IMR-90 (cell line): ENCODE measurements around the gene DCAF15.

Source experiments
- BHLHE40 ChIP-seq: fragments of 150-350 bp; IDR thresholded peaks from 2 replicates; pipeline ENCODE4 v1.6.1; 2016; ENCODE audit warnings: mild to moderate bottlenecking, low read depth, low read length
- CEBPB ChIP-seq: IDR thresholded peaks from 2 replicates; pipeline ENCODE4 v1.6.1; 2012; ENCODE audit warnings: low read depth, low read length, improper control_type of control experiment
- CHD1 ChIP-seq: IDR thresholded peaks from 2 replicates; pipeline ENCODE4 v1.6.1; 2012; ENCODE audit warnings: low read depth, low read length, improper control_type of control experiment
- CTCF ChIP-seq: conservative IDR thresholded peaks from 2 replicates; pipeline ENCODE4 v1.5.1; 2012; ENCODE audit warnings: mild to moderate bottlenecking, low read depth, low read length, improper control_type of control experiment
- ELK1 ChIP-seq: fragments of 150-350 bp; IDR thresholded peaks from 2 replicates; pipeline ENCODE4 v1.6.1; 2016; ENCODE audit warnings: low read depth, mild to moderate bottlenecking, low read length, moderate library complexity, borderline replicate concordance
- MAFK ChIP-seq: IDR thresholded peaks from 2 replicates; pipeline ENCODE4 v1.6.1; 2012; ENCODE audit warnings: low read depth, low read length, improper control_type of control experiment
- MAZ ChIP-seq: IDR thresholded peaks from 2 replicates; pipeline ENCODE4 v1.6.1; 2012; ENCODE audit warnings: low read depth, mild to moderate bottlenecking, low read length, improper control_type of control experiment, moderate library complexity, borderline replicate concordance
- MXI1 ChIP-seq: IDR thresholded peaks from 2 replicates; pipeline ENCODE4 v1.6.1; 2012; ENCODE audit warnings: low read depth, mild to moderate bottlenecking, low read length, moderate library complexity, borderline replicate concordance
- POLR2A ChIP-seq: IDR thresholded peaks from 2 replicates; pipeline ENCODE4 v1.6.1; 2012; ENCODE audit warnings: mild to moderate bottlenecking, low read depth, low read length
- RAD21 ChIP-seq: IDR thresholded peaks from 2 replicates; pipeline ENCODE4 v1.6.1; 2012; ENCODE audit warnings: low read length, improper control_type of control experiment
- RCOR1 ChIP-seq: IDR thresholded peaks from 2 replicates; pipeline ENCODE4 v1.6.1; 2012; ENCODE audit warnings: mild to moderate bottlenecking, low read length, improper control_type of control experiment; ENCODE audit not compliant: insufficient replicate concordance
- SMC3 ChIP-seq: fragments of 150-350 bp; IDR thresholded peaks from 2 replicates; pipeline ENCODE4 v1.6.1; 2016; ENCODE audit warnings: low read depth, mild to moderate bottlenecking, antibody characterized with exemption, low read length, moderate library complexity
- USF2 ChIP-seq: fragments of 150-350 bp; IDR thresholded peaks from 2 replicates; pipeline ENCODE4 v1.6.1; 2017; ENCODE audit warnings: mild to moderate bottlenecking, antibody characterized with exemption, low read length, low read depth

GRCh38 chr19:13918726-13919411 lies 33.4 kb upstream of the DCAF15 start:
- no peak for TF ChIP-seq CTCF
- TF ChIP-seq POLR2A: no peak
- no peak for TF ChIP-seq CHD1
- TF ChIP-seq USF2: no peak
- no peak for TF ChIP-seq MXI1
- TF ChIP-seq RAD21: no peak
- TF ChIP-seq SMC3: no peak
- TF ChIP-seq ELK1: no peak
- no peak for TF ChIP-seq MAZ
- TF ChIP-seq CEBPB: no peak
- no peak for TF ChIP-seq RCOR1
- TF ChIP-seq BHLHE40: no peak
- TF ChIP-seq MAFK: no peak
